A549 treated with ZK216348 at 1 μM for 4 hours (cell line): Measurements from ENCODE around the gene ADAM19. TPM values are rescaled to one million over a fixed set of nuclear protein-coding genes. Genes with fewer than 3 reads are reported as not detected.

Experiments
- total RNA-seq: library from RNA; stranded (reverse); fragments of 200-300 nt; extraction: Qiagen RNA extraction; gene quantifications from 5 replicates; pipeline ENCODE4 v1.2.3, GENCODE V29; 2022; ENCODE audit warnings: low read depth

The ADAM19 gene, protein sequence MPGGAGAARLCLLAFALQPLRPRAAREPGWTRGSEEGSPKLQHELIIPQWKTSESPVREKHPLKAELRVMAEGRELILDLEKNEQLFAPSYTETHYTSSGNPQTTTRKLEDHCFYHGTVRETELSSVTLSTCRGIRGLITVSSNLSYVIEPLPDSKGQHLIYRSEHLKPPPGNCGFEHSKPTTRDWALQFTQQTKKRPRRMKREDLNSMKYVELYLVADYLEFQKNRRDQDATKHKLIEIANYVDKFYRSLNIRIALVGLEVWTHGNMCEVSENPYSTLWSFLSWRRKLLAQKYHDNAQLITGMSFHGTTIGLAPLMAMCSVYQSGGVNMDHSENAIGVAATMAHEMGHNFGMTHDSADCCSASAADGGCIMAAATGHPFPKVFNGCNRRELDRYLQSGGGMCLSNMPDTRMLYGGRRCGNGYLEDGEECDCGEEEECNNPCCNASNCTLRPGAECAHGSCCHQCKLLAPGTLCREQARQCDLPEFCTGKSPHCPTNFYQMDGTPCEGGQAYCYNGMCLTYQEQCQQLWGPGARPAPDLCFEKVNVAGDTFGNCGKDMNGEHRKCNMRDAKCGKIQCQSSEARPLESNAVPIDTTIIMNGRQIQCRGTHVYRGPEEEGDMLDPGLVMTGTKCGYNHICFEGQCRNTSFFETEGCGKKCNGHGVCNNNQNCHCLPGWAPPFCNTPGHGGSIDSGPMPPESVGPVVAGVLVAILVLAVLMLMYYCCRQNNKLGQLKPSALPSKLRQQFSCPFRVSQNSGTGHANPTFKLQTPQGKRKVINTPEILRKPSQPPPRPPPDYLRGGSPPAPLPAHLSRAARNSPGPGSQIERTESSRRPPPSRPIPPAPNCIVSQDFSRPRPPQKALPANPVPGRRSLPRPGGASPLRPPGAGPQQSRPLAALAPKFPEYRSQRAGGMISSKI
- total RNA-seq, result 10.0 to 14.6 TPM (median 13.7 TPM) in 5 replicates

DNA sequence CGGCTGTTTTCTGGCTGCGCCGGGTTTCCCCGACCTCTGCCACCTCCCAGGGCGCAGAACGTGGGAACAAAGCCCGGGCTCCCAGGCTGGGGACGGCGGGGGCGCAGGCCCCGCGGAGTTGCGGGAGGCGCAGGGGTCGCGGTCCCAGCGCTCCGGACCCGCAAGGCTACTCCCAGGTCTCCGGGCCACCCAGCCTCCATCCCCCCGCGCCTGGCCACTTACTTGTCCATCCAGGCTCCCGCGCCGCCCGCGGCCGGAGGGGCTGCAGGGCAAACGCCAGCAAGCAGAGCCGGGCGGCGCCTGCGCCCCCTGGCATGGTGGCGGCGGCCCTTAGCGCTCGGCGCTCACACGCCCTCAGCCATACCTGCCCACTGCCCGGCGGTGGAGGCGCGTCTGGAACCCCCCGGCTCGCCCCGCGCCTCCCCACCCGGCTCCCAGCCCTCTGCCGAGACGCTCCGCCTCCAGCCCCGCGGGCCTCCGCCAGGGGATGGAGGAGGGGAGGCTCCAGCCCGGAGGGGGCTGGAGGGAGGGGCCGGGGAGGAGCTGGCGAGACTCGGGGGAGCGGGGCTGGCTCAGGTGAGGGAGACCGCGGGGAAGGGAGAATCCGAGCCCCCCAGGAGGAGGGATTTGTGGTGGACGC lies at the start of gene ADAM19:
ADAM19 (minus strand) TSS at position 395 of the 640 bp plus-strand sequence; CDS start at position 316, 79 bp downstream.

GRCh38 chr5:157459715-157460599 lies 115.6 kb downstream of the ADAM19 start, which contains the start of gene NIPAL4:
Gene NIPAL4, plus strand, starts transcription at chr5:157460213. Its CDS starts 108 bp downstream, at chr5:157460321.

Other genes with a start within 250 kb of the ADAM19 start
- 9.6 to 14.1 TPM (median 11.5 TPM) in 5 replicates for gene NIPAL4, start 115.6 kb downstream of the ADAM19 start, total RNA-seq
- not detected in 5 replicates for gene SOX30, start 76.7 kb upstream of the ADAM19 start, total RNA-seq
- gene C5orf52, start 95.8 kb upstream of the ADAM19 start, total RNA-seq, result not detected in 5 replicates
- gene THG1L, start 155.6 kb upstream of the ADAM19 start, total RNA-seq, result 25.4 to 38.0 TPM (median 28.0 TPM) in 5 replicates
- gene LSM11, start 167.9 kb upstream of the ADAM19 start, total RNA-seq, result 2.0 to 3.5 TPM (median 3.3 TPM) in 5 replicates